ENCODE measurements around the gene FN1.
"Not testable (repeated sequence)": the region's sequence is repeated elsewhere in the genome, so short reads cannot be mapped to it uniquely, and the experiment has no call there.

DNA sequence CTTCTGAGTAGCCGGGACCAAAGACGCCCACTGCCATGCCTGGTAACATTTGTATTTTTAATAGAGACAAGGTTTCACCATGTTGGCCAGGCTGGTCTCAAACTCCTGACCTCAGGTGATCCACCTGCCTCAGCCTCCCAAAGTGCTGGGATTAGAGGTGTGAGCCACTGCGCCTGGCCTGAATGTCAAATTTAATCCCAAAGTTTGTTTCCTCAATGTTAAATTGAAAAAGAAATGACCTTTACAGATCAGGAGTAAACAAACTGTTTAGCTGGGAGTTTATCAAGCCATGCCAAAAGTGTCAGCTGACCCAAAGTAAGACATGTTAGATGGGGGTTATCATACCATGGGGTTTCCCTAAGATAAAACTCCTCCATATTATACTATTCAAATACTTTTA lies 75.8 kb downstream of the FN1 start:
- not testable (repeated sequence) for TF ChIP-seq POLR2A, CTCF (IDR thresholded peaks at IDR 0.05)
